Mesenteric fat pad (tissue), 1 donor: ENCODE data around the gene PTPRC. TPM values are rescaled to one million over a fixed set of nuclear protein-coding genes. Genes with fewer than 3 reads are reported as not detected.

Experiments used
- DNase-seq: peaks from one replicate; pipeline ENCODE4 v3.0.0-alpha.2; 2020; ENCODE audit warnings: low spot score
- total RNA-seq: library from RNA; stranded (reverse); fragmentation: NEBNext Ultra II Directional; extraction: Animal tissue kit (Norgen Biotek cat#: 25700); gene quantifications from one replicate; pipeline ENCODE4 v1.2.1, GENCODE V29; 2021
- donor health status: DM: yes; HTN: yes; CAD: no.

PTPRC gene
- total RNA-seq, 1 donor from 2014 or later, result 65.8 TPM

- DNase-seq, result no peak
Observed at GRCh38 chr1:198643808-198644207, 5.0 kb downstream of the PTPRC start.

- DNase-seq, result no peak
Observed at GRCh38 chr1:198647055-198647454, 8.2 kb downstream of the PTPRC start.

- DNase-seq, result no peak
Observed at GRCh38 chr1:198648592-198648991, 9.8 kb downstream of the PTPRC start.

GRCh38 chr1:198649232-198649967 lies 10.6 kb downstream of the PTPRC start:
- DNase-seq, result no peak

- DNase-seq, result no peak
Observed at GRCh38 chr1:198649968-198650338, 11.1 kb downstream of the PTPRC start.

- DNase-seq, result no peak
Observed at GRCh38 chr1:198650506-198650905, 11.7 kb downstream of the PTPRC start.

GRCh38 chr1:198651650-198652400 lies 13.0 kb downstream of the PTPRC start:
- no peak for DNase-seq

GRCh38 chr1:198653808-198654413 lies 15.1 kb downstream of the PTPRC start:
- no peak for DNase-seq

GRCh38 chr1:198655459-198656121 lies 16.8 kb downstream of the PTPRC start:
- no peak for DNase-seq

- no peak for DNase-seq
Observed at GRCh38 chr1:198656500-198656932, 17.7 kb downstream of the PTPRC start.

- DNase-seq, result no peak
Observed at GRCh38 chr1:198657550-198658064, 18.8 kb downstream of the PTPRC start.

GRCh38 chr1:198660341-198661261 lies 21.8 kb downstream of the PTPRC start:
- DNase-seq, result no peak

GRCh38 chr1:198662821-198663220 lies 24.0 kb downstream of the PTPRC start:
- DNase-seq, result no peak

GRCh38 chr1:198664068-198664788 lies 25.4 kb downstream of the PTPRC start:
- no peak for DNase-seq

GRCh38 chr1:198667186-198667585 lies 28.3 kb downstream of the PTPRC start:
- no peak for DNase-seq

GRCh38 chr1:198667807-198668206 lies 29.0 kb downstream of the PTPRC start:
- DNase-seq, result no peak

GRCh38 chr1:198669023-198669698 lies 30.3 kb downstream of the PTPRC start:
- DNase-seq, result no peak

GRCh38 chr1:198669771-198670170 lies 30.9 kb downstream of the PTPRC start:
- DNase-seq, result no peak

- DNase-seq, result no peak
Observed at GRCh38 chr1:198671136-198671535, 32.3 kb downstream of the PTPRC start.
